ENCODE measurements around the gene DUSP22. TPM values are rescaled to one million over a fixed set of nuclear protein-coding genes. Genes with fewer than 3 reads are reported as not detected.

Gene DUSP22
- total RNA-seq, 1 donor from 2014 or later = 40.0 TPM

- DNase-seq (ENCODE audit: low spot score) = no peak
- H3K4me3 Mint-ChIP-seq = no peak overlapping the region
Measured at GRCh38 chr6:352896-353470, 60.7 kb downstream of the DUSP22 start.

DNA sequence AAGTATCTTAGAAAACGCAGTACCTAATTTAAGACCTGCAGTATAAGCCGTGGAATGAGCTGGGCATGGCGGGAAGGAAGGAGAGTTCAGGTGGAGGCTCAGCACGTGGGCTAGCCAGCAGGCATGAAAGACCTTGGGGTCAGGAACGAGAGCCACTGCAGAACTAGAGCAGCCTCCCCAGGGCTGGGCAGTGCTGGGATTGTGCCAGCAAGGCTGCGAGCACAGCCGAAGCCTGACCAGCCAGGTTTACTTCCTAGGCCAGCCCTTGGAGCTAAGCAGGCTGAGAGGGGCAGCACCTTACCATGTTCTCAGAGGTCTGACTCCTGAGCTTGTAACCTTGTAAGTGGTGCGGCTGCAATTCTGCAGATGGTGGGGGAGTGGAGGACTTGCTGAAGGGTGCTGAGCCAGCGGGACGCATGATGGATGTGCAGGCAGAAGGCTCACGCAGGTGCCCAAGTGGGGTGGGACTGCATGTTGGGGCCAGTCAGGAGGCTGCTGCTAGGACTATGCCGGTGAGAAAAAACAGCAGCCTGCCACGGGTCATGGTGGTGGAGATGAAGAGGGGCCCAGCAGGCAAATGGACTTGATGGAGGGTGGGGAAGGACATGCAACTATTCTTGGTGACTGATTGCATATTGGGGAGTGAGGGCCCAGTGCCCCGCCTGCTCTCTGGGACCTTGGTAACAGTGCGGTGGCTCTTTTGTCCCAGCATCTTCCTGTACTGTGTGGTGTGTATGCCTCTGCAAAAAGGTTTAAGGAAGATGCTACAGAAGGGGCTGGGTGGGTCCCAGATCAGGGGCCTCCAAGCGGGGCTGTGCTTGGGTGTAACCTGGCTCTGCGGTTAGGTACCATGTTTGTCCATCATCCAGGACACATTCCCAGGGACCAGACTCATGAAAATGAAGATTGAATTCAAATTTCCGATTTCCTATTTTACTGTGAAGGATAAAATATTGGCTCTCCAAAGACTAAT, 61.6 kb downstream of the DUSP22 start:
- Mint-ChIP-seq H3K27ac (no peak overlapping the region), H3K36me3 (peaks cover 8% of the 10 kb centered on the region), H3K4me3 (no peak overlapping the region), H3K27me3 (ENCODE audit: insufficient read depth, low read depth) (peaks cover 6% of the 10 kb centered on the region), H3K4me1 (peaks cover 15% of the 10 kb centered on the region), H3K9me3 (peaks cover 62% of the 10 kb centered on the region)
- Histone ChIP-seq H3F3A (ENCODE audit: low read depth) (no peaks in the 10 kb centered on the region), H3K9ac (no peak overlapping the region), H3K4me3 (no peak overlapping the region), H4K20me1 (ENCODE audit: low read depth) (no peaks in the 10 kb centered on the region), H3K27me3 (no peaks in the 10 kb centered on the region), H3K4me1 (peaks cover 8% of the 10 kb centered on the region), H3K36me3 (no peaks in the 10 kb centered on the region), H3K4me2 (no peak overlapping the region), H2AFZ (replicated peaks) (no peak overlapping the region), H3K9me3 (ENCODE audit: low read depth) (peaks cover 7% of the 10 kb centered on the region), H3K79me2 (ENCODE audit: low read depth) (no peaks in the 10 kb centered on the region), H3K27ac (no peak overlapping the region)
- TF ChIP-seq EZH2phosphoT487 (IDR thresholded peaks at IDR 0.05) (no peak), EZH2 (IDR thresholded peaks at IDR 0.05) (no peak)
- TF ChIP-seq, protein P1, sequence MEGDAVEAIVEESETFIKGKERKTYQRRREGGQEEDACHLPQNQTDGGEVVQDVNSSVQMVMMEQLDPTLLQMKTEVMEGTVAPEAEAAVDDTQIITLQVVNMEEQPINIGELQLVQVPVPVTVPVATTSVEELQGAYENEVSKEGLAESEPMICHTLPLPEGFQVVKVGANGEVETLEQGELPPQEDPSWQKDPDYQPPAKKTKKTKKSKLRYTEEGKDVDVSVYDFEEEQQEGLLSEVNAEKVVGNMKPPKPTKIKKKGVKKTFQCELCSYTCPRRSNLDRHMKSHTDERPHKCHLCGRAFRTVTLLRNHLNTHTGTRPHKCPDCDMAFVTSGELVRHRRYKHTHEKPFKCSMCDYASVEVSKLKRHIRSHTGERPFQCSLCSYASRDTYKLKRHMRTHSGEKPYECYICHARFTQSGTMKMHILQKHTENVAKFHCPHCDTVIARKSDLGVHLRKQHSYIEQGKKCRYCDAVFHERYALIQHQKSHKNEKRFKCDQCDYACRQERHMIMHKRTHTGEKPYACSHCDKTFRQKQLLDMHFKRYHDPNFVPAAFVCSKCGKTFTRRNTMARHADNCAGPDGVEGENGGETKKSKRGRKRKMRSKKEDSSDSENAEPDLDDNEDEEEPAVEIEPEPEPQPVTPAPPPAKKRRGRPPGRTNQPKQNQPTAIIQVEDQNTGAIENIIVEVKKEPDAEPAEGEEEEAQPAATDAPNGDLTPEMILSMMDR (IDR thresholded peaks at IDR 0.05) = no peak
- DNase-seq (ENCODE audit: low spot score) = no peak

More at GRCh38 chr6:352896-353470, 60.7 kb downstream of the DUSP22 start:
- Histone ChIP-seq H3K9ac (no peak overlapping the region), H4K20me1 (ENCODE audit: low read depth) (no peaks in the 10 kb centered on the region), H3F3A (ENCODE audit: low read depth) (no peaks in the 10 kb centered on the region), H3K27me3 (no peaks in the 10 kb centered on the region), H3K36me3 (no peaks in the 10 kb centered on the region), H3K4me1 (peaks cover 8% of the 10 kb centered on the region), H2AFZ (replicated peaks) (no peak overlapping the region), H3K4me3 (no peak overlapping the region), H3K9me3 (ENCODE audit: low read depth) (peaks cover 7% of the 10 kb centered on the region), H3K4me2 (no peak overlapping the region), H3K27ac (no peak overlapping the region), H3K79me2 (ENCODE audit: low read depth) (no peaks in the 10 kb centered on the region)
- Mint-ChIP-seq H3K9me3 (peaks cover 59% of the 10 kb centered on the region), H3K27ac (no peak overlapping the region), H3K36me3 (peaks cover 13% of the 10 kb centered on the region), H3K27me3 (ENCODE audit: insufficient read depth, low read depth) (peaks cover 7% of the 10 kb centered on the region), H3K4me1 (peaks cover 15% of the 10 kb centered on the region)
- TF ChIP-seq EZH2 (IDR thresholded peaks at IDR 0.05) (no peak), EZH2phosphoT487 (IDR thresholded peaks at IDR 0.05) (no peak)
- TF ChIP-seq, protein P1 (IDR thresholded peaks at IDR 0.05) = no peak

DNA sequence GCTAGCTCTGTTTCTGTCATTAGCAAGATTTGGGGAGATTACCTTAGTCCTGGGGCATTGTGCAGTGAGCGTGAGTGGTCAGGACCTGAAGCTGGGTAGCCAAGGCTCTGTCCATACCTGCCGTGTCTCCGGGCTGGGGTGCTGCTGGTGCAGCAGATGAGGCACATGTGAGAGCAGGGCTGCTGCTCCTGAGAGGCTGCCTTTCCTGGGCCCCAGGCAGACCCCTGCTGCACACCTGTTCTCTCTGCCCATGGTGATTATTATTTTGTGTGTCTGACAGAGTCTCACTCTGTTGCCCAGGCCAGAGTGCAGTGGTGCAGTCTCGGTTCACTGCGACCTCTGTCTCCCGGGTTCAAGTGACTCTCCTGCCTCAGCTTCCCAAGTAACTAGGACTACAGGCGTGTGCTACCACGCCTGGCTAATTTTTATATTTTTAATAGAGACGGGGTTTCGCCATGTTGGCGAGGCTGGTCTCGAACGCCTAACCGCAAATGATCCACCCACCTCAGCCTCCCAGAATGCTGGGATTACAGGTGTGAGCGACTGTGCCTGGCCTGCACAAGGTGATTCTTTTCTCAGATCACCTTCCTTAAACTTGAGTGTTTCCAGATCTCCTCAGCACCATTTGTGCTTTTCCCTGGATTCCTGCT, 62.5 kb downstream of the DUSP22 start:
- Mint-ChIP-seq H3K4me1 (peaks cover 15% of the 10 kb centered on the region), H3K27ac (no peak overlapping the region), H3K36me3 (peaks cover 5% of the 10 kb centered on the region), H3K4me3 (no peak overlapping the region), H3K27me3 (ENCODE audit: insufficient read depth, low read depth) (peaks cover 6% of the 10 kb centered on the region), H3K9me3 (peaks cover 58% of the 10 kb centered on the region)
- Histone ChIP-seq H3K4me3 (no peak overlapping the region), H2AFZ (replicated peaks) (no peak overlapping the region), H3F3A (ENCODE audit: low read depth) (no peaks in the 10 kb centered on the region), H3K36me3 (no peaks in the 10 kb centered on the region), H3K4me2 (no peak overlapping the region), H3K9me3 (ENCODE audit: low read depth) (peaks cover 7% of the 10 kb centered on the region), H3K27me3 (no peaks in the 10 kb centered on the region), H3K79me2 (ENCODE audit: low read depth) (no peaks in the 10 kb centered on the region), H3K27ac (no peak overlapping the region), H3K4me1 (peaks cover 8% of the 10 kb centered on the region), H4K20me1 (ENCODE audit: low read depth) (no peaks in the 10 kb centered on the region), H3K9ac (no peak overlapping the region)
- DNase-seq (ENCODE audit: low spot score) = no peak
- TF ChIP-seq EZH2phosphoT487 (IDR thresholded peaks at IDR 0.05) (no peak), EZH2 (IDR thresholded peaks at IDR 0.05) (no peak)
- TF ChIP-seq, protein P1 (IDR thresholded peaks at IDR 0.05) = no peak
